ENCODE measurements around the gene PYGB.

The PYGB gene

DNA sequence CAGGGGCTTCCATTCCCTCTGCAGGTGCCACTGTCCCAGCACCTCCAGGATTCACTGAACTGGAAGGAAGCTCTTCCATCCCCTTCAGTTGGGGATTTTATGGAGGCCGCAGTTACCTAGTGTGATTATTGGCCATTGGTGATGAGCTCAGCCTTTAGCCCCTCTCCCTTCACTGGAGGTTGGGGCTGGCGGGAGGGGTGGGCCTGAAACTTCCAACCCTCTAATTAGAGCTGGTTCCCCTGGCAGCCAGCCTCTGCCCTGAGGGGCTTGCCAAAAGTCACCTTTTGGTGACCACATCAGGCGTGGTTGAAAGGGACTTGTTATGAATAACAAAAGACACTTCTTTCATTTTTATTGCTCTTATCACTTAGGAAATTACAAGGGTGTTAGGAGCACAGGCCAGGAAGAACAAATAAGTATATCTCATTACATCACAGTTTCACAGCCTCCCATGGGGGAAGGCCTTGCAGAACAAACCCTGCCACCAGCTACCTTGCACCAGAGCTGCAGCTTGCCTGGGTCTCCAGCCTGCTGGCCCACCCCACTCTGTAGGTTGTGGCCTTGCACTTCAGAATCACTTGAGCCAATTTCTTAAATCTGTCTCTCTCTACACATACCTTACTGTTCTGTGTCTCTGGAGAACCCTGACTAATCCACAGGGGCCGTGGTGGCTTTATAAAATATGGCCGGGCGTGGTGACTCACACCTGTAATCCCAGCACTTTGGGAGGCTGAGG, 5.0 kb downstream of the PYGB start:
- no peak overlapping the region for H3K4me3 ChIP-seq (ENCODE audit: low read depth, low read length)
- TF ChIP-seq, protein P1, sequence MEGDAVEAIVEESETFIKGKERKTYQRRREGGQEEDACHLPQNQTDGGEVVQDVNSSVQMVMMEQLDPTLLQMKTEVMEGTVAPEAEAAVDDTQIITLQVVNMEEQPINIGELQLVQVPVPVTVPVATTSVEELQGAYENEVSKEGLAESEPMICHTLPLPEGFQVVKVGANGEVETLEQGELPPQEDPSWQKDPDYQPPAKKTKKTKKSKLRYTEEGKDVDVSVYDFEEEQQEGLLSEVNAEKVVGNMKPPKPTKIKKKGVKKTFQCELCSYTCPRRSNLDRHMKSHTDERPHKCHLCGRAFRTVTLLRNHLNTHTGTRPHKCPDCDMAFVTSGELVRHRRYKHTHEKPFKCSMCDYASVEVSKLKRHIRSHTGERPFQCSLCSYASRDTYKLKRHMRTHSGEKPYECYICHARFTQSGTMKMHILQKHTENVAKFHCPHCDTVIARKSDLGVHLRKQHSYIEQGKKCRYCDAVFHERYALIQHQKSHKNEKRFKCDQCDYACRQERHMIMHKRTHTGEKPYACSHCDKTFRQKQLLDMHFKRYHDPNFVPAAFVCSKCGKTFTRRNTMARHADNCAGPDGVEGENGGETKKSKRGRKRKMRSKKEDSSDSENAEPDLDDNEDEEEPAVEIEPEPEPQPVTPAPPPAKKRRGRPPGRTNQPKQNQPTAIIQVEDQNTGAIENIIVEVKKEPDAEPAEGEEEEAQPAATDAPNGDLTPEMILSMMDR (IDR thresholded peaks at IDR 0.05; ENCODE audit: low read depth, low read length, missing control alignments) = no peak
- DNase-seq (ENCODE audit: low read depth) = no peak

DNA sequence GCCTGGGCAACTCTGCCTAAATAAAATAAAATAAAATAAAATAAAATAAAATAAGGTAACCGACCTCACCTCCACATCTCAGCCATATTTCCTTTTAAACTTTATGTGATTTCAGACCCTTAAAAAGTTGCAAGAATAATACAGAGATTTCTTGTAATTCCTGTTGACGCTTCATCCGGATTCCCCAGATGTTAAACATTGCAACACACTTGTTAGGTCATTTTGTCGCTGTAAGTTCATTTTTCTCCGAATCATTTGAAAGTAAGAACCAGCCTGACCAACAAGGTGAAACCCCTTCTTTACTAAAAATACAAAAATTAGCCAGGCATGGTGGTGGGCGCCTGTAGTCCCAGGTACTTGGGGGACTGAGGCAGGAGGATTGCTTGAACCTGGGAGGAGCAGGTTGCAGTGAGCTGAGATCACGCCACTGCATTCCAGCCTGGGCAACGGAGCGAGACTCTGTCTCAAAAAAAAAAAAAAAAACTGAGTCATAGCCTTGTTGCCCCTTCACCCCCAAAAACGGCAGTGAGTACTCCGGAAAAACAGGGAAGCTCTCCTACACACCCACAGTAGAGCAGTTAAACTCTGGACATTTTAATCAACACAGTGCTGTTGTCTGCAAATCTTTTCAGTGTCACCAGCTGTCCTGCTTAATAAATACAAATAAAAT, 5.9 kb downstream of the PYGB start:
- TF ChIP-seq, protein P1 (IDR thresholded peaks at IDR 0.05; ENCODE audit: low read depth, low read length, missing control alignments) = no peak
- H3K4me3 ChIP-seq (ENCODE audit: low read depth, low read length) = no peak overlapping the region
- DNase-seq (ENCODE audit: low read depth) = no peak

DNA sequence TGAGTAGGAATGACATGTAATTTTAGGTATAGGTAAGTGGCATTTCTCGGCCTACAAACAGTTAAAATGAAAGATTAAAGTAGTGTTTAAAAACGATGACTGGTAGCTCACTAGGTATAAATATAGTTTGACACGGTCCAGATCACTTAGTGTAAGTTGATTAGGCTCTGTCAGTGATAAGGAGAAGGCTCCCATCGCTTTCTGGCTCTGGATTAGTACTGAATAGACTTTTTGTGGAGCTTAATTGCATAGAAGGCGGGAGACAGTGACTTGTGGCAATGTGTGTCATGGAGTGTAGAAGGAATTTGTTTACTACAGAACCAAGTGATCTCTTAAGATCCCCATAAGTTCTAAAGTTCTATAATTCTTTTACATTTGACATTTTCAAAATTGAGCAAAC, 6.7 kb downstream of the PYGB start:
- TF ChIP-seq, protein P1 (IDR thresholded peaks at IDR 0.05; ENCODE audit: low read depth, low read length, missing control alignments) = no peak
- no peak overlapping the region for H3K4me3 ChIP-seq (ENCODE audit: low read depth, low read length)
- DNase-seq (ENCODE audit: low read depth) = no peak

DNA sequence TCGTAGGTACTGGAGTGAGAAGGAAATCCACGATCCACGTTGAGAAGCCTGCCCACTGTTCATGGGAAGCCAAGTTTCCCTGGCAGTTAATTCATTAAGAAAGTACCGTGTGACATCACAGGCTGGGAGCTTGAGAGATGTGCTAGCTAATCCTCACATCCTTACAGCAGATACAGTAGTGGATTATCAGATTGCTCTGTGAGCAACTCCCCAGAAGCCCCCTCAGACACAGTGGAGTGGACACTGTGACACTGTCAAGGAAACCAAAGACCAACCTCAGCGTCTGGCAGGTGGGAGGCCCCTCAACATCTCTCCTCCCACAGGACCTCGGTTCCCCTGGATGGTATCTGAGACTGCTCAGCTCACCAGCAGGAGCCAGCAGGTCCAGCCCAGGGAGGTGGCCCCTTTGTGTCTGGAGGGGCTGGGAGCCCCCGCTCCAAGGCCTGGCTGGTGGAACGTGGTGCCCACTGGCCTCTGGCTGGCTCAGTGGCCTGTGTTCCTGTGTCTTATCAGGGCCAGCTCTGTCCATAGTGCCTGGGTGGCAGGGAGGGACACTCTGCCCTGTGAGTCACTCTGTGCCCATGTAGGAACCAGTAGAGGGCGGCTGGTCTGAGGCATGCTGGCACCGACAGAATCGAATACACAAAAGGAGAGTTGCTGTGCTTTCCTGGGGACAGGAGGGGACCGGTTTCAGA, 7.2 kb downstream of the PYGB start:
- TF ChIP-seq, protein P1 (IDR thresholded peaks at IDR 0.05; ENCODE audit: low read depth, low read length, missing control alignments) = no peak
- DNase-seq (ENCODE audit: low read depth) = no peak
- no peak overlapping the region for H3K4me3 ChIP-seq (ENCODE audit: low read depth, low read length)

DNA sequence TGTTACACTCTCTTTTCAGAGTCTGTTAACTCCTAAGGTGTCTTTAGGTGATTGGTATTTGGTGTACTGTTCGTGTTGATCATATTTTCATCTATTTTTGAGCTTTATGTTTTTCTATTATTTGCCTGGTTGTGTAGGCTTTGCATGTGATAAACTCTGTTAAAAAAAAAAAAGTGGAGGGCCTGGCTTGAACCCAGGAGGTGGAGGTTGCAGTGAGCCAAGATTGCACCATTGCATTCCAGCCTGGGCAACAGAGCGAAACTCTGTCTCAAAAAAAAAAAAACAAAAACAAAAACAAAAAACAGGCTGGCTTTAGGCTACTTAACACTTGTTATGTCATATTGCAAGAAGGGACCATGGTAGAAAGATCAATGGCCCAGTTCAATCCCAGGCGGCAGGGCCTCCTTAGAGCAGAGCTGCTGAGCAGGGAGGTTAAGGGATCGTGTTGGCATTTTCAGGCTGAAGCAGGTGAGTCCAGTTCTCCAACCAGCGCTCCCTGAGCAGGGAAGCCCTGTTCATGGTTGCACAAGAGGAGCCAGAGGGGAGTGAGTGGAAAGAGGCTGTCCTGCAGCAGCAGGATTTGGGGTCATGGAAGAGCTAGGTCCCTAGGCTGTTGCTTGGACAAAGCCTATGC, 8.5 kb downstream of the PYGB start:
- TF ChIP-seq, protein P1 (IDR thresholded peaks at IDR 0.05; ENCODE audit: low read depth, low read length, missing control alignments) = no peak
- no peak for DNase-seq (ENCODE audit: low read depth)
- no peak overlapping the region for H3K4me3 ChIP-seq (ENCODE audit: low read depth, low read length)

DNA sequence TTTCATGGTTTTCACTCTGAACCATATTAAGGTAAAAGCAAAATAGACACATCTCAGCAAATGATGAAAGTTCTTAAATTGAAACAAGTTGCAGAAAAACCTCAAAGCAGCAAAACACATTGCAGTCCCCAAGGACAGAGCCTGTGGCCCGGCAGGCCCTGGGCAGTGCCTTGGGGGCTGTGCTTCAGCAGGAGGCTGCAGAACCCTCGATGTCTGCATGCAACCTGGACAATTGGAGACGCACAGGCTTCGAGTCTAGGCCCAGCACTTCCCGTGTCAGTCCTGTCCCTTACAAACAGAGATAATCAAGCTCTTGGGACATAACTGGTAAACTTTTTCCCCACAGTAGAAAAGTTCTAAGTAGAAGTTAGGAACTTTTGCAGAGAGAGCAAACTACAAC, 9.2 kb downstream of the PYGB start:
- H3K4me3 ChIP-seq (ENCODE audit: low read depth, low read length) = no peak overlapping the region
- DNase-seq (ENCODE audit: low read depth) = no peak
- TF ChIP-seq, protein P1 (IDR thresholded peaks at IDR 0.05; ENCODE audit: low read depth, low read length, missing control alignments) = no peak

Measured in GM12864 (cell line).